SHP77 (cell line): ENCODE results near the gene SMC1A.

ENCODE experiments used
- DNase-seq, 2 experiments: peaks; one replicate each; lab custom pipeline; 2025; lab: John Stamatoyannopoulos, UW

The SMC1A gene

DNA sequence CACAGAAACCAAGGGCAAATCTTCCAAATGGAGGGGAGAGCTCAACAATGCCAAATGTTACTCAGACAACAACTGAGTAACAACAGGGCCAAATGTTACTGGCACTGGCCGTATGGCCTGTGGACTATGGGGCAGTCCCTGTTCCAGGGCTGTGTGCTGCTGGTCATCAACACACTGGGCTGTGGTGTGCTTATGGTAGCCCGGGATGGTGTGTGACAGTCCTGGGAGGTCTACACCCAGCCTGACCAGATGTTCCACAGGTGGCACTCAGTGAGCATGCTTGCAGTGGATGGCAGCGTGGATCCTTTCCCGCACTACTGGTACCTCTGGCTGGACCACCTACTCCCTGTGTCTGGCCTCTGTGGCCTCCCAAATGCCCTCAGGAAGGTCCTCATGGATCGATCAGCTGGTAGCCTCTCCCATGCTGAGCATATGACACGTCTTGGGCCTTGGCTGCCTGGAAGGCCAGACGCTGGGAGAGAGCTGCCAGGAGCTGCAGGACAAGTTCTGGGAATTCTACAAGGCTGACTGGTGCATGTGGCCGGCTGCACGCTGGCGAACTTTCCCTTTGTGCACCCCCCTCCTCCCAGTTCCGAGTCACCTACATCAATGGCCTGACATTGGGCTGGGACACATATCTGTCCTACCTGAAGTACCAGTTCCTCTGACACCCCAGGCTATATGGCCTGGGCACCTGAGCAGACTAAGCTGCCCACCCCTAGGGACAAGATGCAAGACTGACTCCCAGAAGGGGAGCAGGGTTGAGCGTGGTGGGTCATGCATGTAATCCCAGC is 81.4 kb downstream of the SMC1A start:
- DNase-seq, result no peak

DNA sequence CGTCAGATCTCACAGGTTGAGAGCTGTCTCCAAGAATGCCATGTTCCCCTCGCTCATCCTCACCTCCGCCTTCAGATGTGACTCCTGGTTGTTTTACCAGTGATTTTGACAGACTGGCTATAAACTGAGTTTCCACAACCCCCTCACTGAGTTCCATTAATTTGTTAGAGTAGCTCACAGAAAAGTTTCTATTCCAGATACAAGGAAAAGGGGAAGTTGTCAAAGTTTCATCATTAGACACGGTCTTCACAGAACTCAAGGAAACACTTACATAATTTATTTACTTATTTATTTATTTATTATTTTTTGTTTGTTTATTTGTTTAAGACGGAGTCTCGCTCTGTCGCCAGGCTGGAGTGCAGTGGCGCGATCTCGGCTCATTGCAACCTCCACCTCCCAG is 85.4 kb downstream of the SMC1A start:
- no peak for DNase-seq

DNA sequence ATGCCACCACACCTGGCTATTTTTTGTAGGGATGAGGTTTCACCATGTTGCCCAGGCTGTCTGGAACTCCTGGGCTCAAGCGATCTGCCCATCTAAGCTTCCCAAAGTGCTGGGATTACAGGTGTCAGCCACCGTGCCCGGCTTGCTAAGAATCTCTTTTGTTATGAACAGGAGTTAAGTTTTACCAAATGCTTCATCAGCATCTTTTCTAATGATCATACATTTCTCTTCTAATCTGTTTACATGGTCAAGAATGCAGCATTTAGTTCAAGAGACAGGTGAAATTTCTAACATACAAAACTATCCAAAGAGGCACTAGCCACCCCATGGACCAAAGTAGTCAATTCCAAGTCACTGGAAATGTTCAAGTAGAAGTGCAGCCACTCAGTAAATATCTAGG is 88.6 kb downstream of the SMC1A start:
- DNase-seq, result no peak

DNA sequence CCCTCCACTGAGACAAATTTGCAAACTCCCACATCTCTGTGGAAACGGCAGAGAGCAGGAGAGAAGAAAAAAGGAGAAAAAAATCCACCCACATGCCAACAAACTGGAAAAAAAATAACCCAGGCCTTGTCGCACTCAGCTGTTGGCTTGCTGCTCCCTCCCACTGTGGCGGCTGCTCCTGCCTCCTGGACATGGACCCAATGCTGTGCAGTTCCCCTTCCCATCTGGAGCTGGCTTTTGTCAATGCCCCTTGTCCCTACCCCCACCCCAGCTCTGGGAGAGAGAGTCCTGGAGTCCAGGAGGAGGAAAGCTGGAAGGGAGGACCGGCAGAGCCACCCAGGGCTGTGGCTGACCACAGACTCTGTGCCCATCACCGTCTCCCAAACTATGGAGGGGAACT is 90.2 kb downstream of the SMC1A start:
- DNase-seq, result no peak

DNA sequence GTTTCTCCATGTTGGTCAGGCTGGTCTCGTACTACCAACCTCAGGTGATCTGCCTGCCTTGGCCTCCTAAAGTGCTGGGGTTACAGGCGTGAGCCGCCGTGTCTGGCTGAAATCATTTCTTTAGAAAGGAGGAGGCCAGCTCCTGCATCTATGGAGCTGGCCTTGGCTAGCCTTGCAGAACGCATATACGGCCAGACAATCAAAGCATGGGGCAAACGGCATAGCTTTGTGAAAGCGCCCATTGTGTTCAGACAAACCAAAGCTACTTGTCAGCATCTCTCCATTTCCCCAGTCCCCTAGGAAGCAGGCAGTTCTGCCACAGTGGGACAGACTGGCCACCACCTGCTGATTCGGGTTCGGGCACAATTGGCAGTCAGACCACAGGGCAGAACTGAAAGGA is 92.1 kb downstream of the SMC1A start:
- DNase-seq, result no peak

DNA sequence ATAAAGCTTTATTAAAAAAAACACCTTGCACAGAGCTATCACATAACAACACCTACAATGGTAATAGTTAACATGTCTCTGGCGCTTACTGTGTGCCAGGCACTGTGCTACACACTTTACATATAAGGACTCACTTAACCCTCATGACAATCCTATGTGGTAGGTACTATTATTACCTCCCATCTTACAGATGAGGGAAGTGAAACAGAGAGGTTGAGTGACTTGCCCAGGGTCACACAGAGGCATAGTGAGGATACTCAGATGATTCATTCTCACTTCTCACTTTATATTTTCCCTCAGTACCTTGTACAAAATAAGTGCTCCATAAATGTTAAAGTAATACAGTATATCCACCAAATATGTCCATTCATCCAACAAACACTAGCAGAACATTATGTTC is 97.7 kb downstream of the SMC1A start:
- no peak for DNase-seq
